Activated gamma-delta T cell (primary cell): ENCODE measurements around the gene GINS2.

Experiments used
- DNase-seq: peaks from one replicate; lab custom pipeline; 2025; lab: John Stamatoyannopoulos, UW

GINS2 gene

DNA sequence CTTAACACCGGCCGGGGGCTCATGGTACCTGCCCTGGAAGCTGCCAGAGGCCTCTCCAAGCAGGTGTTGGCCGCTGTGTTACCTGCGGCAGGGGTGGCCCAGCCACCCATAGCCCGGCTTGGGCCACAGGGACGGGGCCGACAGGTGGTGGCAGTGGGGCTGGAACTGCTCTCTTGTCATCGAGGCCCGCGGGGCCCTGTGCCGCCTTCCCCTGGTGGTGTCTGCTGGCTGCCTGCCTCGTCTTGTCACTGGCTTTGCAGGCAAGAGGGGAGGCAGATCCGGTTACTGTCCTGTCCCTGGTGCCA is 48.5 kb downstream of the GINS2 start:
- DNase-seq: no peak

DNA sequence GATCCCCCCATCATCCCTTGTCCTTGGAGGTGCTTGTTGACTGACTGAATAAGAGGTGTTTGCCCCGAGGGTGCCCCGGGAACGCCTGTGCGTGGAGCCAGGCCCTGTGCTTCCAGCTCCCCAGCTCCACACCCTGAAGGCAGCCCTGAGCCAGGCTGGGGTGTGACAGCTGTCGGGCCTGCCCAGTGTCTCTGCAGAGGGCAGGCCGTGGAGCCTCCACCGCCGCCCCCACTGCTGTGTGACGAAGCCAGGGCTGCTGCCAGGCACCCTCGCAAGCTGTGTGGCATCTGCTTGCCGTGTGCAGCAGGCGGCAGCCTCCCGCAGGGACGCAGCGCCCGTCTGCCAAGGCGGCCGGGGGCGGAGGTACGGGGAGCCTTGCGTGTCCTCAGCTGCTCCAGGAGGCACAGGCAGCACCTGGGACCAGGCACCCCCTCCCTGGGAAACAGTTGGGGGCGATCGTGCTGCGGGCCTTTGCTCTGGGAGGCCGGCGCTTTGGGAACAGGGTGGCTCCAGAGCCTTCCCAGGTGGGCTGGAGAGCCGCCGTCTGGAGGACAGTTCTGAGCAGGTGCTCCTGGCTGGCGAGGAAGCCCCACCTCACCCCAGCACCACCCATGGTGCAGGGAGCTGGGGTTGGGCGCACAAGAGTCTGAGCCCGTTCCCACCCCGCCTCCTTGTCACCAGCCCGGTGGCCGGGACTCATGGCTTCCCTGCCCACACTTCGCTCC is 49.1 kb downstream of the GINS2 start:
- DNase-seq: no peak

GRCh38 chr16:85638695-85639409 is 49.9 kb downstream of the GINS2 start:
- DNase-seq: no peak

- DNase-seq: no peak
Measured at GRCh38 chr16:85637808-85638647, 50.7 kb downstream of the GINS2 start.

DNA sequence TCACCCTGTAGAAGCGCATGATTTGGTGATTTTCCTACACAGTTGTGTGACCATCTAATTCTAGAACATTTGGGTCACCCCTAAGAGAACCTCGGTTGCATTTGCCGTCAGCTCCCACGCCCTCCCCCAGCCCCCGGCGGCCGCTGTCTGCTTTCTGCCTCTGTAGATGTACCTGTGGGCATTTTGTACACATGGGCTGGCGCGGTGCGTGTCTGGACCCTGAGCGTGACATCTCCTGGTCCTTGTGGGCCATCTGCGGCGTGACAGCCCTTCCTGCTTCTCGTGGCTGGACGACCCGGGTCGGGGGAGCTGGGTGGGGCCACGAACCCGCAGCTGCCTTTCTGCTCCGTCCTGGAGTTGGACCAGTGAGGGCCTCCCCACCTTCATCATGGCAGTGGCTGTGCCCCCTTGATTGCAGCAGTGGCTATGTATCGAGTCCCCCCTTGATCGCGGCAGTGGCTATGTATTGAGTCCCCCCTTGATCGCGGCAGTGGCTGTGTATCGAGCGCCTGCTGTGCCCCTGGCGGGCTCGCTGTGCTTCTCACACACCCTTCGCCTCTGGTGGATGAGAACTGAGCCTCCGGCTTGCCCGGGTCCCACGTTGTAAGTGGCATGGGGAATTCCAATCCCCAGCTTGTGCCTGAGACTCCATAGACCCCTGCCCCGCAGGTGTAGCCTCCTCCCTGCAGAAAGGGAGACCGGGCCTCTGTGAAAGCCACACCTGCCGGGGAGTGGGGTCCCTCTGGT is 51.5 kb downstream of the GINS2 start:
- no peak for DNase-seq

- DNase-seq: no peak
Measured at GRCh38 chr16:85636234-85636812, 52.4 kb downstream of the GINS2 start.

- no peak for DNase-seq
Measured at GRCh38 chr16:85635545-85636140, 53.1 kb downstream of the GINS2 start.

- DNase-seq: no peak
Measured at GRCh38 chr16:85634747-85635544, 53.8 kb downstream of the GINS2 start.

- DNase-seq: no peak
Measured at GRCh38 chr16:85633888-85634287, 54.9 kb downstream of the GINS2 start.

DNA sequence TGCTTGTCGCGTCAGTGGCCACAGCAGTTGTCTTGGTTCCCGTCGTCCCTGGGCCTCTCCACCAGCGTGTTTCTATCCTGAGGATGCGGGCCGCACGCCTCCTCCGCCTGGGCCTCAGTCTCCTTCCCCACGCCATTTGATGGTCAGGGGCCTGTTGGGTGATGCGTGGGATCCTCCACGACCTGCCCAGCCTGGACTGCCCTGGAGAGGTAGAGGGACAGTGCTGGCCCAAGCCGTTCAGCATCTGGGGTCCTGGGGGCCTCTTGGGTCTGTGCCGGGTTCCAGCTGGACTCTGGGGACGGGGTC is 55.4 kb downstream of the GINS2 start:
- no peak for DNase-seq

- DNase-seq: no peak
Measured at GRCh38 chr16:85632709-85633437, 55.9 kb downstream of the GINS2 start.

DNA sequence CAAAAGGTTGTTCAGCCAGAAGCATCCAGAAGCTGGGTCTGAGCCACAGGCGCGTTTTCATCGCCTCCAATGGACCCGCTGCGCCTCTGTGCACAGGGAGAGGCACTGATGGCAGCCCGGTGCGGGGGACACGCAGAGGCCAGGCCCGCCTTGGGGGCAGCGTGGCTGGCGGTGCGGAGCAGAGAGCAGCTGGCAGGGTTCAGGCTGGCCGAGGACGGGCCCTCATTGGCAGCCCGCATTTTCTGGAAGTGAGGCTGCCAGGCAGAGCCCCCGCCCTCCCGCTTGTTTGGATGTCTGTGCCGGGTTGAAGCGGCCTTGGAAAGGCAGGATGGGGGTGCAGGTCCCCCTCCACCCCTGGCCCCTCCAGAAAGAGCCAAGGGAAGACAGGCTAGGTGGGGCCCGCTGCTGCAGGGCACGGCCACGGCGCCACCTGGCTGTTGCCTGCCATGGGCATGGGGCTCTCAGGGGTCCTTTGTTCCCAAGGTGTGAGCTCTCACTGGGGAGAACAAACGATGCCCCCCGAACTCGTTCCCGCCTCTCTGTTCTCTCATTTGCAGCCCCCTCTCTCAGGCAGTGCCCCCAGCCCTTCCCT is 56.9 kb downstream of the GINS2 start:
- no peak for DNase-seq

GRCh38 chr16:85631230-85631629 is 57.5 kb downstream of the GINS2 start:
- DNase-seq: no peak

DNA sequence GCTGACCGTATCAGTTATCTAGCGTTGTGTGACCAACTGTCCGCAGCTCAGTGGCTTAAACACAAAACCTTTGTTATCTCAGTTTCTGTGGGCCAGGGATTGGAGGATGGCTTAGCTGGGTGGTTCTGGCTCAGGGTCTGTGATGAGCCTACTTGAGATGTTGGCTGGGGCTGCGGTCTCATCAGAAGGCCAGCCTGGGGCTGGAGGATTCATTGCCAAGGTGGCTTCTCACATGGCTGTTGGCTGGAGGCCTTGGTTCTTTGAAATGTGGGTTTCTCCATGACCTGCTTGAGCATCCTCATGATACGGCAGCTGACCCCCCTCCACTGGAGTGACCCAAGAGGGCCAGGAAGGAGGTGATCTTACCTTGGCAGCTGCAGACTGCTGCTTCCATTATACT is 58.9 kb downstream of the GINS2 start:
- no peak for DNase-seq

- no peak for DNase-seq
Measured at GRCh38 chr16:85629326-85629725, 59.4 kb downstream of the GINS2 start.

- DNase-seq: no peak
Measured at GRCh38 chr16:85628645-85629044, 60.1 kb downstream of the GINS2 start.

DNA sequence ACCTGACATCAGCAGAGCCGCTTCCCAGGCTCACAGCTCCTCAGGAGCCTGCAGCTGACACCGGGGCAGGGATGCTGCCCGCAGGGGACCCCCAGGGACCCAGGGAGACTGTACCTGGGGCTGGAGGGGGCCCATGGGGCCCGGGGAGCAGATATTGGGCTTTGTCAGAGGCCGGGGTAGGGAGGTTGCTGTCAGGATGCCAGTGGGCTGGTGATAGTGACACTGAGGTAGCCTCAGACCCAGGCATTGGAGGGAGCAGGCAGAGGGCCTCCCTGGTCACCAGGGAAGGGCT is 60.5 kb downstream of the GINS2 start:
- no peak for DNase-seq

- DNase-seq: no peak
Measured at GRCh38 chr16:85627526-85628264, 61.1 kb downstream of the GINS2 start.

DNA sequence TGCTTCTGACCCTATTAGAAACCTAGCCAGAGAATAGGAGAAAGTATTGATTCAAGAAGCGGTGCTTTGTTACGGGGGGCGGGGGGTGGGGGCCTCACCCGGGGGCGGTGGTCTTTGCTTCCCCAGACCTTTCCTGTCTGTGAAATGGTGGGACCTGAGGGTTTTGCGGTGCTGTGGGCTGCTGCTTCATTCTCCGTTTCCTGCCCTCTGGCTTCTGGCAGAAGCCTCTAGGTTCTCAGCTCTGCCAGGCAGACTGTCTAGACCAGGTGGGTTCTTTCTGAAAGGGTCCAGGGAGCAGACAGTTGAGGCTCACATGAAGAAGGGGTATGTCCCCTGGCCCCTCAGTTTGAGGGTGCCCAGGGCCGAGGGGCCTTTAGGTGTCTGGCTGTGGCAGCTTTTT is 61.7 kb downstream of the GINS2 start:
- DNase-seq: no peak
